ENCODE results near the gene SLC19A1.

Gene SLC19A1

DNA sequence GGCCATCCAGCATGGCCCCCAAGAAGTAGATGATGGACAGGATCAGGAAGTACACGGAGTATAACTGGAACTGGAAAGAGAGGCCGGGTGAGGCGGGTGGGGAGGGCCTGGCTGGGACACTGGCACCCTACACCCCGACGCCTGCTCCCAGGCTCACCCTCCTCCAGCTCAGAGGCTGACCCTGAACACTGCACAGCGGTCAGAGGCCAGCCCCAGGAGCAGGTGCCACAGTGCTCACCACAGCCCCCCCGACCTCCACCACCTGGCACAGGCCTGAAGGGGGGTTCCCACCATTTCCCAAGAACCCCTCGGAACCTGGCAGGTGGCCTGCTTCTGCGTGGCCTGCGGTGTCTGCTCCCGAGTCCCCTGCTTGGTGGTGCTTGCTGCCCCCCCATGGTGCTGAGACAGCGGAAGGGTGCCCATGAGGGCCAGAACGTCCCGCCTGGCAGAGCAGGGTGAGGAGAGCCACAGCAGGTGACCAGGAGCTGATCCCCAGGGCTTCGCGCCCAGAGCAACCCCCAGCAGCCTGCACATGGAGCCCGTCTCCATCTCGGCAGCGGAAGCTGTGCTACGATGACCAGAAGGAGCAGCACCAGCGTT is 26.1 kb downstream of the SLC19A1 start:
- FAIRE-seq = no peak

DNA sequence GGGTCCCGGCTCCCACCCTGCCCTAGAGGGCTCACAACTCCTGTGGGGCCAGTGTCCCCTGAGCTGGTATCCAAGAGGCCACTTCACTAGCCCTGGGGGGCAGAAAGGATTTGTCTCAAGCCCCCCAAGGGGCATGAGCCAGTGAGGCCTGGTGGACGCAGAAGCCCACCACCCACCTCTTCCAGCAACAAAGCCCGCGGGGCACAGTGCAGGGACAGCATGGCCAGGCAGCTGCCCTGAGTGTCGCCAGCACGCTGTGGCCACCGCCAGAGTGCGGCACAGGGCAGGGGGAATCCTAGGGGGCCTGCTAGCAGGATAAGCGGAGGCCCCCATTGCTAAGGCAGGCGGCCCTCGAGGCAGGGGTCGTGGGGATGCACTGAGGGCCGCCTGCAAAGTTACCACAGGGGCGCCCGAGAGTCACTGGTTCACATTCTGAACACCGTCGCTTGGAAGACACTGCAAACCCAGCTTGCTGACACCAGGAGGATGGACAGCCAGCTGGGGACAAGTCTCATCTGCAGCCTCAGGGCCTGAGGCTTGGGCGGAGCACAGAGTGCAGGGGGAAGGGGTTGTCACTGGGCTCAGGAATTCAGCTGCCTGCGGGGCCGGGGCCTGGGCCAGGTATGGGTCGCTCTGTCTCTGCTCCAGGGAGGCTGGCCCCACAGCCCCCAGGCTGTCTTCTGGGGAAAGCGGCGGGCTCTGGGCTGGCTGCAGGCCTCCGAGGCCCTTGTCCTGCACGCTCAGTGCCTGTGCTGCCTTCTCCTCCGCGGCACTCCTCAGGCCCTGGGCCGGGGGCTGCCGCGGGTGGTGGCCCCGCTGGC is 26.8 kb downstream of the SLC19A1 start:
- FAIRE-seq = no peak

DNA sequence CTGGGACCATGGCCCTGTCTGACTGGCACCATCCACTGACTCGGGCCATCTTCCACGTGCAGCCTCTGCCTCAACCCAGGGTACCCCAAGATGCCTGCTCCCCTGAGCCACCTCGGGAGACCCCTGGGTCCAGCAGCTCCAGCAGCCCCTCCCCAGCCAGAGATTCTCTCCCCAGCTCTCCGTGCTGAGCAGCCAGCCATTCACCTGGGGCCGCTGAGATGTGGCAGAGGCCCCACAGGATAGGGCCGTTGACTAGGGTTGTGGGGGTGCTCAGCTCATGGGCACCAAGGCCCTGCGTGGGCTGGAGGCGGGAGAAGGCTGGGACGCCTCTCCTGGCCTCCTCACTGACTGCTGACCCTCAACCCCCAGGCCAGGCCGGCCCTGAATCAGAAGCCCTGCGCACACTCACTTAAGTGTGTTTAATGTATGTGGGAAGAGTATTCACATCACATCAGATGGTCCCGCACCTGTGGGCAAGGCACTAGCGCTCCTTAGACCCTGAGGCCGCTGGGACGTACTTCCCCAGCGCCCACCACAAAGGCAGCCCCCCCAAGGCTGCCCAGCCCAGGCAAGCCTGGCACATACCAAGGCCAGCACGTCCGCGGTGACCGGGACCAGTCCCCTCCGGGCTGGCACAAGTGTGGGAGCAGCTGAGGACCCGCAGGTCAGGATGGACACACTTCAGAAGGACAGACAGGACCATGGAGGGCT is 27.8 kb downstream of the SLC19A1 start:
- FAIRE-seq = no peak

DNA sequence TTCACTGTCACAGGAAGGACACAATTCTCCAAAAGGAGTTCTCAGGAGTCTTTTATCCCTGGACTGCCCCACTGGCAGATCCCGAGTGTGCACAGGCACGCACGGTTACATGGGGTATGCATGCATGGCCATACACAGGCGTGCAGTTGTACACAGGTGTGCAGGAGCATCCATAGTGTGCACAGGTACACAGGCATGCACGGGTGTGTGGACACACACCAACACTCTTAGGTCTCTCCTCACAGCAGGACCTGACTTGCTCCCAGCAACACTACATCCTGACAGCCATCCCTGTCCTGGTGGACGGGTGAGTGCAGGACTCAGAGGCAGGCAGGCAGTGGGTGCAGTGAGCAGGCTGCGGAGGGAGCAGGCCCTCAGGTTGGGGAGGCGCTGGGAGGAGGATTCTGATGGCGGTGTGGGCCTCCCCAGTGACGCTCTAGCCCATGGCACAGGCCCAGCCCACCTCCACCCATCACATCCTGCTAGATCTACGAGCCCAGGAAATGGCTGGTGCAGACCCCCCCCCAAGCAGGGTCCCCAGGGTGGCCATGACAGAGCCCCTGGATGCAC is 28.4 kb downstream of the SLC19A1 start:
- FAIRE-seq = no peak

DNA sequence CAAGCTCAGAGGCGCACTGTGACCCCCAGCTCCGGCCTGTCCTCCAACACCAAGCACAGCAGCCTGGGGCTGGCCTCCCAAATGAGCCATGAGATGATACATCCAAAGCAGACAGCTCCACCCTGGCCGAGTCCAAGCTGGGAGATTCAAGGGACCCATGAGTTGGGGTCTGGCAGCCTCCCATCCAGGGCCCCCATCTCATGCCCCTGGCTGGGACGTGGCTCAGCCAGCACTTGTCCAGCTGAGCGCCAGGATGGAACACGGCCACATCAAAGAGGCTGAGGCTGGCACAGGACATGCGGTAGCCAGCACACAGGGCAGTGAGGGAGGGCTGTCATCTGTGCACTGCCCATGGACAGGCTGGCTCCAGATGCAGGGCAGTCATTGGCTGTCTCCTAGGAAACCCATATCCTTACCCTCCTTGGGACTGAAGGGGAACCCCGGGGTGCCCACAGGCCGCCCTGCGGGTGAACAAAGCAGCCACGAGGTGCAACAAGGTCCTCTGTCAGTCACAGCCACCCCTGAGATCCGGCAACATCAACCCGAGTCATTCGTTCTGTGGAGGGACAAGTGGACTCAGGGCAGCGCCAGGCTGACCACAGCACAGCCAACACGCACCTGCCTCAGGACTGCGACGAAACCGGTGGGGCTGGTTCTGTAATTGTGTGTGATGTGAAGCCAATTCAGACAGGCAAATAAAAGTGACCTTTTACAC is 29.1 kb downstream of the SLC19A1 start:
- FAIRE-seq = no peak

DNA sequence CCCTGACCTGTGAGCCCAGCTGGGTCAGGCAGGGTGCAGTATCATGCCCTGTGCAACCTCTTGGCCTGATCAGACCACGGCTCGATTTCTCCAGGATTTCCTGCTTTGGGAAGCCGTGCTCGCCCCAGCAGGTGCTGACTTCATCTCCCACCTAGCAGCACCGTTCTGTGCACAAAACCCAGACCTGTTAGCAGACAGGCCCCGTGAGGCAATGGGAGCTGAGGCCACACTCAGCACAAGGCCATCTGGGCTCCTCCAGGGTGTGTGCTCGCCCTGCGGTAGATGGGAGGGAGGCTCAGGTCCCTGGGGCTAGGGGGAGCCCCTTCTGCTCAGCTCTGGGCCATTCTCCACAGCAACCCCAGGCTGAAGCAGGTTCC is 29.6 kb downstream of the SLC19A1 start:
- no peak for FAIRE-seq

DNA sequence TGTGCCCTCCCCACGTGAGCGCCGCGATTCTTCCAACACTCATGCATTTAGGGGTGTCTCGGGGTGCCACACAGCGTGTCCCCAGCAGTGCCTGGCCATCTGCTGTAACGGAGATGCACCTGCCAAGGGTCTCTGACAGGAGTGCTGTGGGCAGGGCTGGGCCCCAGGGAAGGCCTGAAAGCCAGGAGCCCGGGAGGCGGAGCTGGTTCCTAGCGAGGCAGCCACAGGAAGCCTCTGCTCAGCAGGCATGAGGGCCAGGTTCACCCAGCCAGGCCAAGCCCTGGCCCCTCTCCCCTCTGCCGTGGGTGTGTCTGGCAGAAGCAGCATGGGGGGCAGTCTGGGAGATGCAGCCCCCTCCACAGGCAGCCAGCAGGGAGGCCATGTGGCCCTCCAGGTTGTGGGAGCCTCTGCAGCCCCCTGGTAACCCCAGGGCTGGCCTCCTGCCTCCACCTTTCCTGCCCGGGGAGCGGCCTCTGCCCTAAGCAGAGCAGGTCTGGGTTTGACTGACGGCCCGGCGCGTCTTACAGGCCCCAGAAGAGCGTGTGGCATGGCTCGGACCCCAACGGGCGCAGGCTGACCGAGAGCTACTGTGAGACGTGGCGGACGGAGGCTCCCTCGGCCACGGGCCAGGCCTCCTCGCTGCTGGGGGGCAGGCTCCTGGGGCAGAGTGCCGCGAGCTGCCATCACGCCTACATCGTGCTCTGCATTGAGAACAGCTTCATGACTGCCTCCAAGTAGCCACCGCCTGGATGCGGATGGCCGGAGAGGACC is 30.4 kb downstream of the SLC19A1 start:
- no peak for FAIRE-seq

DNA sequence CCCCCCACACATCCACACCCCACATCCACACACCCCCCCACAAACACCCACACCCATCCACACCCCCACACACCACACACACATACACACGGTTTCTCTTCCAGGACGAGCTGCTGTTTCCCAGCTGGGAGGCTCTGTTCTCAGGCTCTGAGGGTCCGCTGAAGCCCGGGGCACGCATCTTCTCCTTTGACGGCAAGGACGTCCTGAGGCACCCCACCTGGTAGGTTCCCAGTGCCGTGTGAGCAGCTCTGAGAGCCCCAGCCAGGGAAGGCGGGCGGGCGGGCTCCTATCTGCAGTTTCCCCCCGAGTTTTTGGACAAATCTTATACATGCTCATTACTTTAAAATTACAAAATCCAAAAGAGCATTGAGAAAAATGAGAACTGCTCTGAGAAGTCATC is 31.2 kb downstream of the SLC19A1 start:
- no peak for FAIRE-seq

DNA sequence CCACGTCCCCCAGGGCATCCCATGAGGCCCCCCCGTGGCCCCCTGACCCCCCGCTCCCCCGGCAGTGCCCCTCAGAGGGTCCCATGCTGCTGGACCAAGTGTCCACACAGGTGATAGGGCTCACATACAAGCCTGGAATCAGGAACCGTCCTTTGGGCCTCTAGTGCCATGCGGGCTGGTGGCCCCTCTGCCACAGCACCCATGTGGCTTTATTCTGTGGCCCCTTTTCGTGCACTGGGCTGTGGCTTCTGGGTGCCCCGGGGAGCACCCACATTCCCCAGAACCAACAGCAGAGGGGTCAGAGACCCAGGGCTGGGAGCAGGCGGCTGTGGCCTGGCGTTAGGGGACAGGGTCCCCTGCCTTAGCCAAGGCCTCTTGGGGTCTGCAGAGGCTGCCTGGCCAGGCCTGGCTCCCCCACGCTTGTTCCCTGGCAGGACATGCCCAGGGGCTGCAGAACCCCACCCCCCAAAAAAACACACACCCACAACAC is 31.7 kb downstream of the SLC19A1 start:
- no peak for FAIRE-seq

DNA sequence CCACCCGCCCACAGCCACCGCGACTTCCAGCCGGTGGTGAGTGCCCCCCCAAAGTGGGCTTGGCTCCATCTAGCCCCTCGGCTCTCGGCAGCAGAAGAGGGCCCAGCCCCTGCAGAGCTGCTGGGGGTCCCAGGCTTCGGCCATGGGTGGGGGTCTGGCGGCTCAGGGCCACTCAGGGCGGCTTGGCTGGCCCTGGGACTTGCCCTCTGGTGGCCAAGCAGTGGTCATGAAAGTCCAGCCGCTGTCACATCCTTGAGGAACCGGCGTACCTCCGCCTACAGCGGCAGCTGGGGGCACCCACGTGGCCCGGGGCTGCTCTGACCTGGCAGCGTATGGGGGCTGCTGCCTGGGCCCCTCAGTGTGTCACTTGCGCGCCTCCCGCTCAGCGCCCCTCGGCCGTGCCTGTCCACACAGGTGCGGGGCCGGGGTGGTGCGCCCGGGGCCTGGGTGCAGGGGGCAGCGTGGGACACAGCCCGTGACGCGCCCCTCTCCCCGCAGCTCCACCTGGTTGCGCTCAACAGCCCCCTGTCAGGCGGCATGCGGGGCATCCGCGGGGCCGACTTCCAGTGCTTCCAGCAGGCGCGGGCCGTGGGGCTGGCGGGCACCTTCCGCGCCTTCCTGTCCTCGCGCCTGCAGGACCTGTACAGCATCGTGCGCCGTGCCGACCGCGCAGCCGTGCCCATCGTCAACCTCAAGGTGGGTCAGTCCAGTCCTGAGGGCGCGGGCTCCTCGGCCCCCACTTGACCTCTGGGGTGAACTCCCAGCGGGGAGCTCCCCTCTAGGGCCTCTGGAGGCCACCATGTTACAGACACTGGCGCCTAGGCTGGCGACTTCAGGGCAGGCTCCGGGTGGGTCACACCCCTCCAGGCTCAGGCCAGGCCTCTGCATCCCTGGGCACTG is 32.4 kb downstream of the SLC19A1 start:
- FAIRE-seq = no peak

DNA sequence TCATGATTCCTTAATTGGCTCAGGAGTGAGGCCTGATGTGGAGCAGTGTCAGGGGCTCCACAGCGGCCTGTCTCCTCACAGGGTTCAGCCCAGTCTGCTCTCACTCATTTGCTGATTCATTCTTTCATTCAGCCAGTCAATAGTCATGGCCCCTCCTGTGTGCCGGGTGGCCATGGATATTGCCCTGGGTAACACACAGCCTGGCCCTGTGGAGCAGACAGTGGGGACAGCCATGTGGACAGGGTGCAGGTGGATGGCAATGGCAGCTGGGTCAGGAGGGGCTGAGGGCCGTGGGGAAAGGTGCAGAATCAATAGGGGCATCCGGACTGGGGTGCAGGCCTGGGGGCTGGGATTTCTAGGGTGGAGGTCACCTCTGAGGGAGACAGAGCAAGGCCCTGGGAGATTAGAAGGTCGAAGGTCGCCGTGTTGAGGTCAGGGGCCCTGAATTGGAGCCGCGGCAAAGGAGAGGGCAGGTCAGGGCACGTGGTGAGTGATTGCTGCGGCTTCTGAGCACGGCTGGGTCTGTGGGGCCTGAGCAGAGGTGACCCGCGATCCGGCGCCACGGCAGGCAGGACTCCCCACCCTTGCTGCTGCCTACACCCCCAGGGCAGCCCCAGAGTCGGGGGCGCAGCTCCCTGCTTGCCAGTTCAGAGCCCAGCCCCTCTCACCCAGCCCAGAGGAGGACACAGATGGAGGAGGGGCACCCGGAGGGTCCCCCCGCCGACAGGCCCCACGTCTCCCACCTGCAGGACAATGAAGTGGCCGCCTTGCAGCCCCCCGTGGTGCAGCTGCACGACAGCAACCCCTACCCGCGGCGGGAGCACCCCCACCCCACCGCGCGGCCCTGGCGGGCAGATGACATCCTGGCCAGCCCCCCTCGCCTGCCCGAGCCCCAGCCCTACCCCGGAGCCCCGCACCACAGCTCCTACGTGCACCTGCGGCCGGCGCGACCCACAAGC is 33.4 kb downstream of the SLC19A1 start:
- FAIRE-seq = no peak

DNA sequence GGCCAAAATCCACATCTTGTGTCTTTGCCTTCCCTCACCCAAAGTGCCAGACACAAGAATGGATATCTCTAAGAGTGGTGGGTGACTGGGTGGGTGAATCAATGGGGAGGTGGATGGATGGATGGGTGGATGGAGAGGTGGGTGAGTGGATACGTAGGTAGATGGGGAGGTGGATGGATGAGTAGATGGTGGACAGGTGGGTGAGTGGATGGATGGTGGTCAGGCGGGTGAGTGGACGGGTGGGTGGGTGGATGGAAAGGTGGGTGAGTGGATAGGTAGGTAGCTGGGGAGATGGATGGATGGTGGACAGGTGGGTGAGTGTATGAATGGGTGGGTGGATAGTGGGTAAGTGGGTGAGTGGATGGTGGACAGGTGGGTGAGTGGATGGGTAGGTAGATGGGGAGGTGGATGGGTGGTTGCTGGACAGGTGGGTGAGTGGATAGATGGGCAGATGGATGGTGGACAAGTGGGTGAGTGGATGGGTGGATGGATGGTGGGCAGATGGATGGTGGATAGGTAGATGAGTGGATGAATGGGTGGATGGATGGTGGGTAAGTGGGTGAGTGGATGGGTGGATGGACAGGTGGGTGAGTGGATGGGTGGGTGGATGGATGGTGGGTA is 34.2 kb downstream of the SLC19A1 start:
- no peak for FAIRE-seq

DNA sequence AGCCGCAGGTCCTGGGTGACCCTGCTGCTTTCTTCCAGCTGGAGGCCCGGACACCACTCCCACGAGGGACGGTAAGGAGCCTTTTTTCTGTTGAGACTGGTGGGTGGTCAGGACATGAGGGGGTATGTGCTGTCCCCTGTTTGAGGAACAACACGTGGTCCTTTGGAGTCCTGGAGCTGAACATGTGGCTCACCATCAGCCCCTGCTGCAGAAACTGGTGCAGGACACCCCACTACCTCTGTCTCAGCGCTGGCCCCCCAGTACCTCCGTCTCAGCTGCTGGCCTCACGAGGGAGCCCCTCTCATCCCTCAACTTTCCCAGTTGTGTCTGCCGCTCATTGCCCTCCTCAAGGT is 34.7 kb downstream of the SLC19A1 start:
- FAIRE-seq = no peak

DNA sequence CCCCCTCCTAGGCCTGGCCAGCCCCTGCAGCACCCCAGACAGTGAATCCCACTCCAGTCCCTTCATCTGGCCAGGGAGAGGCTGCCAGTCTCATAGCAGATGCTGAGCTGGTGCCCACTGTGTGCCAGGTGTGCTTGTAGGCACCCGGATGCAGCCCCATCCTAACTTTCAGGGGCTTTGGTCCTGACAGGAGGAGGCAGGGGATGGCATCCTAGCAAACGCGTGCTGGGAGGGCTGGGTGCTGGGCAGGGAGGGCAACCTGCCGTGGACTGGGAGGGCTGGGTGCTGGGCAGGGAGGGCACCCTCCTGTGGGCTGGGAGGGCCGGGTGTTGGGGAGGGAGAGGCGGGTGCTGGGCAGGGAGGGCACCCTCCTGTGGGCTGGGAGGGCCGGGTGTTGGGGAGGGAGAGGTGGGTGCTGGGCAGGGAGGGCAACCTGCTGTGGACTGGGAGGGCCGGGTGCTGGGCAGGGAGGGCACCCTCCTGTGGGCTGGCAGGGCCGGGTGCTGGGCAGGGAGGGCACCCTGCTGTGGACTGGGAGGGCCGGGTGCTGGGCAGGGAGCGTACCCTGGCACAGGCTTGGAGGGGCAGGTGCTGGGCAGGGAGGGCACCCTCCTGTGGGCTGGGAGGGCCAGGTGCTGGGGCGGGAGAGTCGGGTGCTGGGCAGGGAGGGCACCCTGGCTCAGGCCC is 35.3 kb downstream of the SLC19A1 start:
- FAIRE-seq = no peak

DNA sequence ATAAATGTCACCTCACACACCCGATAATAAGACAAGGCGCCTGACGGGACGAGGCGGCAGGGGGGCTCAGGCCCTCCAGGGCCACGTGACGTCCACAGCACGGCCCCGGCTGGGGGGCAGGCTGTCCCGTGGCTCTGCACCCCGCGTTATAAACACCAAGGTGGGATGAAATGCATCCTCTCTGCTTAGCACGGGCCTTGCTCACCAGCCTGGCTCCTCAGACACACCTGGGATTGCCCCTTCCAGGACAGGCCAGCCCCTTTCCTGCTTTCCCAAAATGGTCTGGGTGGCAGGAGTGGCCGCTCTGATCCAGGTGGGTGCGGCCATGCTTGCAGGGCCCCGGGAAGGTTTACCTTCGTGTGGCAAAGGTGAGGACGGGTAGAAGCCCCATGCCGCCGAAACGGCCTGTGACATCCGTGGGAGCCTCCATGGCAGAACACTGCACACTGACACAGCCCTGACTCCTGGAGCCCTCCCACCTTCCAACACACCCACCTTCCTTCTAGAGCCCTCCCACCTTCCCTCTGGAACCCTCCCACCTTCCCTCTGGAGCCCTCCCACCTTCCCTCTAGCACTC is 35.9 kb downstream of the SLC19A1 start:
- FAIRE-seq = no peak

DNA sequence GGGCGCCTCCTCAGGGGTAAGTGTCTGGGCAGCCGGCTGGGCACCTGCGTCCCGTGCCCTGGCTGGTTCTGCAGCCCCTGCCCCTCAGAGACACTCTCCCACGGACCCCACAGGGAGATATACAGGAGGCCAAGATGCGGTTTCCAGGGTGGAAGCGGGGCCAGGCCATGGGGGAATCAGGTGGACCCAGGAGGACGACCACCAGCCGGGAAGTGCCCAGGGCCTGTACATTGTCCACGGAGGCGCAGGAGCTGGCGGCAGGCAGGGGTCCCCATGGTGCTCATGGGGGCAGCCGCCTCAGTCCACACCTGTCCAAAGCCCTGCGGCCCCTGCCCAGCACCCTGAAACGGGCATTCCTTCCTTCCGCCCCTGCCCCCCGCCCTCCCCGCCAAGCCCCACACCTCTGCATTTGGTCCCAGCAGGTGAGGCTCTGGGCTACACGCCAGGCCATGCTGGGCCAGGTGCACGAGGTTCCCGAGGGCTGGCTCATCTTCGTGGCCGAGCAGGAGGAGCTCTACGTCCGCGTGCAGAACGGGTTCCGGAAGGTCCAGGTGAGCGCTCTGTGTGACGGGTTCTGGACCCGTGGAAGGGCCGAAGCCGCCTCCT is 36.7 kb downstream of the SLC19A1 start:
- FAIRE-seq = no peak

DNA sequence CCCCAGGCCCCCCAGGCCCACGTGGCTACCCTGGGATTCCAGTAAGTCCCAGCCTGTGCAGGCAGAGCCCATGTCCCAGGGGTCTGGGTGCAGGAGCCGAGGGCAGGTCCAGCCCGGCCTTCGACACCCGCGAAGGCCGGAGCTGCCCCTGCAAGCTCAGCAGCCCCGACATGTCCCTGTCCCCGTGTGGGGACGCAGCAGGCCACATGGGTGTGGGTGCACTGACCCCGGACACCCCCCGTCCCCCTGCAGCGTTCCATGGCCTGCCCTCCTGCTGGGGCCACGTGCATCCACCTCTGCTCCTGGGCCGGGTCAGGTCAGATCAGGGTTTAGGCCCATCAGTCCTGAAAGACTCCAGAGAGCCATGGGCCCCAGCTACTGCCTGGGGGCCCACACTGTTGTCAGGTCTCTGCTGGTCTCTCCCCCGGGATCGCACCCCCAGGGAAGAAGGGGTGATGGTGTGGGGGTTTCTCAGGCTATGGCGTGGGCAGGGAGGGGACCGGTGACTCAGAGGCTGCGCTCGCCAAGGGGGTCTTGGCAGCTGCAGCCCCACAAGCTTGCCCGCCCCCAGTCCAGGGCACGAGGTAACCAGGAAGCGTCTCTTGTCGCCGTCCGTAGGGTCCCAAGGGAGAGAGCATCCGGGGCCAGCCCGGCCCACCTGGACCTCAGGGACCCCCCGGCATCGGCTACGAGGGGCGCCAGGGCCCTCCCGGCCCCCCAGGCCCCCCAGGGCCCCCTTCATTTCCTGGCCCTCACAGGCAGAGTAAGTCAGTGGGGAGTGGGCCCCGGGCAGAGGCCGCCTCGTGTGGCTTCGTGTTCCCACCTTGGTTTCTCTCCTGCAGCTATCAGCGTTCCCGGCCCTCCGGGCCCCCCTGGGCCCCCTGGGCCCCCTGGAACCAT is 37.5 kb downstream of the SLC19A1 start:
- FAIRE-seq = no peak

Data from G401.6 (cell line).